HepG2 (cell line): ENCODE measurements around the gene GP1BA. TPM values are rescaled to one million over a fixed set of nuclear protein-coding genes. Genes with fewer than 3 reads are reported as not detected.

Experiments
- ARID4A ChIP-seq: sonication (generic); formaldehyde crosslinking; IDR thresholded peaks from 2 replicates; pipeline ENCODE4 v1.5.0; 2020; ENCODE audit warnings: mild to moderate bottlenecking, missing genetic modification reagents, borderline replicate concordance
- E2F1 ChIP-seq: sonication (generic); formaldehyde crosslinking; IDR thresholded peaks from 2 replicates; pipeline ENCODE4 v1.5.0; 2020; ENCODE audit warnings: missing genetic modification reagents
- HNF4A ChIP-seq: sonication (generic); formaldehyde crosslinking; IDR thresholded peaks from 2 replicates; pipeline ENCODE4 v1.4.0; 2020; ENCODE audit warnings: missing genetic modification reagents
- IRF1 ChIP-seq: sonication (generic); formaldehyde crosslinking; IDR thresholded peaks from 2 replicates; pipeline ENCODE4 v1.4.0; 2020; ENCODE audit warnings: low read depth, mild to moderate bottlenecking, missing genetic modification reagents
- JUNB ChIP-seq: sonication (generic); formaldehyde crosslinking; IDR thresholded peaks from 2 replicates; pipeline ENCODE4 v1.8.0; 2022; ENCODE audit warnings: missing genetic modification reagents, mild to moderate bottlenecking, borderline replicate concordance
- KDM4B ChIP-seq: sonication (generic); formaldehyde crosslinking; IDR thresholded peaks from 2 replicates; pipeline ENCODE4 v1.4.0; 2020; ENCODE audit warnings: missing genetic modification reagents
- KLF6 ChIP-seq: IDR thresholded peaks from 2 replicates; pipeline ENCODE4 v1.8.0; 2016; ENCODE audit warnings: missing biosample characterization, missing genetic modification reagents
- MLLT10 ChIP-seq: sonication (generic); formaldehyde crosslinking; IDR thresholded peaks from 2 replicates; pipeline ENCODE4 v1.4.0; 2020; ENCODE audit warnings: missing genetic modification reagents
- NFAT5 ChIP-seq: sonication (generic); formaldehyde crosslinking; IDR thresholded peaks from 2 replicates; pipeline ENCODE4 v1.4.0; 2020; ENCODE audit warnings: missing genetic modification reagents
- NR2F1 ChIP-seq, 2 experiments: fragments of 450-650 bp in 1 of 2; formaldehyde crosslinking in 1 of 2; IDR thresholded peaks; 2 replicates each; pipeline versions ENCODE4 v1.5.0 to v1.6.1; 2016 to 2020; ENCODE audit warnings: mild to moderate bottlenecking in 1 of 2, missing compliant biosample characterization in 1 of 2, missing genetic modification reagents in 1 of 2, moderate library complexity in 1 of 2
- ZFP82 ChIP-seq: sonication (generic); formaldehyde crosslinking; IDR thresholded peaks from 2 replicates; pipeline ENCODE4 v1.5.1; 2020; ENCODE audit warnings: mild to moderate bottlenecking, missing genetic modification reagents, borderline replicate concordance
- ZNF138 ChIP-seq: sonication (generic); formaldehyde crosslinking; IDR thresholded peaks from 2 replicates; pipeline ENCODE4 v1.5.0; 2020; ENCODE audit warnings: mild to moderate bottlenecking, low read depth, missing genetic modification reagents
- ZNF558 ChIP-seq: sonication (generic); formaldehyde crosslinking; IDR thresholded peaks from 2 replicates; pipeline ENCODE4 v1.9.0; 2022; ENCODE audit warnings: mild to moderate bottlenecking, missing genetic modification reagents, borderline replicate concordance
- ZNF564 ChIP-seq: sonication (generic); formaldehyde crosslinking; IDR thresholded peaks from 2 replicates; pipeline ENCODE4 v1.8.1; 2023; ENCODE audit warnings: mild to moderate bottlenecking, missing genetic modification reagents
- ZNF567 ChIP-seq: sonication (generic); formaldehyde crosslinking; IDR thresholded peaks from 2 replicates; pipeline ENCODE4 v1.8.1; 2023; ENCODE audit warnings: mild to moderate bottlenecking, missing genetic modification reagents, borderline replicate concordance
- ZNF768 ChIP-seq: sonication (generic); formaldehyde crosslinking; IDR thresholded peaks from 2 replicates; pipeline ENCODE4 v1.4.0; 2020; ENCODE audit warnings: missing genetic modification reagents
- ZNF782 ChIP-seq: sonication (generic); formaldehyde crosslinking; IDR thresholded peaks from 2 replicates; pipeline ENCODE4 v1.4.0; 2020; ENCODE audit warnings: missing genetic modification reagents, mild to moderate bottlenecking, borderline replicate concordance
- polyA plus RNA-seq, 8 experiments: library from polyadenylated mRNA; depleted of rRNA in 3 of 8; stranded (reverse) in 7 of 8; unstranded in 1 of 8; fragments of >200 nt; fragmentation: Illumina TruSeq in 4 of 8; extraction: Trizol in 4 of 8; gene quantifications; 2 replicates each; pipeline versions ENCODE4 v1.2.1 to v1.2.3, GENCODE V29; 2011 to 2016; ENCODE audit warnings: low read depth in 4 of 8, missing spikeins in 1 of 8, mixed read lengths in 1 of 8; ENCODE audit not compliant: insufficient read depth in 1 of 8
- total RNA-seq, 5 experiments: library from RNA; depleted of rRNA; stranded (reverse); fragments of >200 nt; fragmentation: Illumina TruSeq; extraction: Trizol; gene quantifications; 2 replicates each; pipeline ENCODE4 v1.2.3, GENCODE V29; 2016; ENCODE audit warnings: low read depth in 1 of 5

GP1BA gene
- total and polyA plus RNA-seq, 2 of the 13 experiments (the other 11 are each of a cell fraction or from before 2014, with no cell fraction given): not detected

GRCh38 chr17:4949321-4950074, 17.4 kb downstream of the GP1BA start (continued):
- TF ChIP-seq IRF1 (CRISPR knock-in tag) (0 out of 2 replicates have a peak, but pooled peaks have one; percentile 33), HNF4A (CRISPR knock-in tag) (peak; percentile 35), NR2F1 (CRISPR knock-in tag; IDR thresholded peaks at IDR 0.05) (peak; percentile 71 to 91), ARID4A (CRISPR knock-in tag) (peak; percentile 19; the same call in 1 of the 2 replicates), ZNF564 (peak; percentile 88), ZNF782 (no peak), ZNF558 (CRISPR knock-in tag) (no peak), ZNF768 (CRISPR knock-in tag) (peak; percentile 42; the same call in 1 of the 2 replicates), ZFP82 (CRISPR knock-in tag) (0 out of 2 replicates have a peak, but pooled peaks have one; percentile 52), ZNF567 (CRISPR knock-in tag) (no peak), KLF6 (peak; percentile 78; the same call in 1 of the 2 replicates), NFAT5 (CRISPR knock-in tag) (peak; percentile 63; the same call in 1 of the 2 replicates), E2F1 (CRISPR knock-in tag) (peak; percentile 65), MLLT10 (CRISPR knock-in tag) (no peak), JUNB (CRISPR knock-in tag) (peak; percentile 63; the same call in 1 of the 2 replicates), ZNF138 (CRISPR knock-in tag) (0 out of 2 replicates have a peak, but pooled peaks have one; percentile 69), KDM4B (CRISPR knock-in tag) (no peak)
